K562 (cell line): ENCODE measurements around the gene ARF1. TPM values are rescaled to one million over a fixed set of nuclear protein-coding genes. Genes with fewer than 3 reads are reported as not detected.

Experiments used
- ATAC-seq: fragments of 200-7000 bp; cut with Tn5 transposase; 3 replicates; pipeline ENCODE4 v1.9.1; 2020; ENCODE audit warnings: moderate library complexity
- BruUV-seq: library from RNA; stranded (reverse); fragments of 400-500 nt; replicated peaks from 2 replicates; lab custom pipeline; 2021; lab: Mats Ljungman, UMichigan
- CTCF ChIA-PET: fragments of 300-600 bp; formaldehyde crosslinking; extraction: SDS; loops from one replicate; lab custom pipeline; 2021; ENCODE audit warnings: low intra/inter-chr PET ratio; lab: Yijun Ruan, JAX
- POLR2A ChIA-PET: fragments of 300-600, 350-650 bp; sonication (Branson Sonifier 250); formaldehyde crosslinking; extraction: SDS; loops from one replicate; lab custom pipeline; 2021; ENCODE audit warnings: antibody characterized with exemption, inconsistent platforms; lab: Yijun Ruan, JAX
- DNase-seq, 4 experiments: peaks; one replicate each; pipeline versions ENCODE4 v3.0.0 to v3.0.0-alpha.2; 2011 to 2018; ENCODE audit warnings: low spot score in 3 of 4, mixed read lengths in 3 of 4; ENCODE audit errors: extremely low read depth in 1 of 4
- FAIRE-seq: peaks from 2 replicates; lab custom pipeline; 2011; peaks lifted over from hg19 to GRCh38; lab: Jason Lieb, UNC
- H2AFZ ChIP-seq: 2 replicates; pipeline ENCODE4 v1.6.0; 2011; ENCODE audit warnings: low read depth, low read length, control low read depth, inconsistent platforms
- H3K27ac ChIP-seq: fragments of 200-600 bp; 3 replicates; pipeline ENCODE4 v1.8.0; 2011; ENCODE audit warnings: low read depth, mild to moderate bottlenecking, control low read depth, inconsistent platforms, low read length, moderate library complexity, mixed read lengths; ENCODE audit errors: extremely low read depth
- H3K27me3 ChIP-seq, 2 experiments: fragments of 300-600 bp in 1 of 2; 2 replicates in 1 of 2; 3 replicates in 1 of 2; pipeline versions ENCODE4 v1.6.0 to v1.8.0; 2011; ENCODE audit warnings: inconsistent platforms in 2 of 2, low read length in 2 of 2, mild to moderate bottlenecking in 1 of 2, mixed read lengths in 1 of 2, moderate library complexity in 1 of 2; ENCODE audit not compliant: control insufficient read depth in 2 of 2, insufficient read depth in 2 of 2
- H3K36me3 ChIP-seq: fragments of 300-600 bp; 3 replicates; pipeline ENCODE4 v1.8.0; 2011; ENCODE audit warnings: mild to moderate bottlenecking, low read length, inconsistent platforms; ENCODE audit not compliant: control insufficient read depth, insufficient read depth
- H3K4me1 ChIP-seq, 2 experiments: fragments of 200-600 bp in 1 of 2; replicated peaks in 1 of 2; 2 replicates in 1 of 2; 3 replicates in 1 of 2; pipeline versions ENCODE4 v1.5.1 to v1.8.0; 2011; ENCODE audit warnings: inconsistent platforms in 2 of 2, low read length in 2 of 2, mild to moderate bottlenecking in 1 of 2, mixed read lengths in 1 of 2, moderate library complexity in 1 of 2; ENCODE audit not compliant: control insufficient read depth in 2 of 2, insufficient read depth in 2 of 2
- H3K4me2 ChIP-seq: 2 replicates; pipeline ENCODE4 v1.6.1; 2011; ENCODE audit warnings: low read length, control low read depth, inconsistent platforms, mixed read lengths; ENCODE audit not compliant: insufficient read depth
- H3K4me3 ChIP-seq: fragments of 200-600 bp; sonication (generic), shearing (Covaris generic); 2 replicates; pipeline ENCODE4 v1.5.1; 2016; ENCODE audit warnings: control low read depth, inconsistent platforms
- H3K79me2 ChIP-seq: fragments of 200-600 bp; 3 replicates; pipeline ENCODE4 v1.8.0; 2011; ENCODE audit warnings: low read length, inconsistent platforms; ENCODE audit not compliant: control insufficient read depth, insufficient read depth
- H3K9ac ChIP-seq, 2 experiments: 2 replicates each; pipeline versions ENCODE4 v1.6.0 to v1.6.1; 2011; ENCODE audit warnings: low read depth in 2 of 2, low read length in 2 of 2, control low read depth in 1 of 2, inconsistent platforms in 1 of 2, mild to moderate bottlenecking in 1 of 2, mixed read lengths in 1 of 2; ENCODE audit not compliant: insufficient read depth in 1 of 2
- H3K9me1 ChIP-seq: one replicate; pipeline ENCODE4 v1.6.0; 2011; ENCODE audit warnings: inconsistent platforms, mild to moderate bottlenecking, low read length, moderate library complexity; ENCODE audit not compliant: control insufficient read depth, insufficient read depth
- H3K9me3 ChIP-seq: replicated peaks from 2 replicates; pipeline ENCODE4 v1.5.1; 2011; ENCODE audit warnings: low read depth, low read length, inconsistent platforms; ENCODE audit not compliant: control insufficient read depth, insufficient read depth
- H4K20me1 ChIP-seq: replicated peaks from 2 replicates; pipeline ENCODE4 v1.6.1; 2011; ENCODE audit warnings: low read length, inconsistent platforms, mixed read lengths; ENCODE audit not compliant: control insufficient read depth, insufficient read depth
- E2F8 ChIP-seq: fragments of 450-650 bp; IDR thresholded peaks from 2 replicates; pipeline ENCODE4 v1.7.1; 2018; ENCODE audit warnings: mild to moderate bottlenecking, low read depth; ENCODE audit not compliant: partially characterized antibody
- GATA2 ChIP-seq: sonication (generic); formaldehyde crosslinking; IDR thresholded peaks from 2 replicates; pipeline ENCODE4 v1.4.0; 2020; ENCODE audit warnings: mild to moderate bottlenecking, missing genetic modification reagents
- GATAD2A ChIP-seq: fragments of 450-650 bp; IDR thresholded peaks from 2 replicates; pipeline ENCODE4 v1.6.1; 2017
- MAX ChIP-seq: sonication (generic); formaldehyde crosslinking; IDR thresholded peaks from 2 replicates; pipeline ENCODE4 v1.9.0; 2022; ENCODE audit warnings: mild to moderate bottlenecking, missing genetic modification reagents
- MBD2 ChIP-seq: sonication (generic); IDR thresholded peaks from 2 replicates; pipeline ENCODE4 v1.6.1; 2016; ENCODE audit warnings: low read depth, borderline replicate concordance
- MXD1 ChIP-seq: fragments of 250-450 bp; sonication (Bioruptor Pico); IDR thresholded peaks from 2 replicates; pipeline ENCODE4 v1.8.0; 2021; ENCODE audit warnings: borderline replicate concordance, mild to moderate bottlenecking, moderate library complexity; ENCODE audit not compliant: poor library complexity, severe bottlenecking
- NR2C2 ChIP-seq, 2 experiments: fragments of 200-800 bp in 1 of 2; sonication (Bioruptor generic) in 1 of 2; sonication (generic) in 1 of 2; formaldehyde crosslinking in 1 of 2; IDR thresholded peaks; 2 replicates each; pipeline versions ENCODE4 v1.6.1 to v1.8.0; 2016 to 2022; ENCODE audit warnings: mild to moderate bottlenecking in 1 of 2, missing compliant biosample characterization in 1 of 2, missing genetic modification characterization in 1 of 2, missing genetic modification reagents in 1 of 2
- RBM14 ChIP-seq: fragments of 200-400 bp; formaldehyde crosslinking; IDR thresholded peaks from 2 replicates; pipeline ENCODE4 v1.6.1; 2018; ENCODE audit warnings: low read depth, mild to moderate bottlenecking, low read length, moderate library complexity, borderline replicate concordance; ENCODE audit not compliant: insufficient read depth
- SIRT6 ChIP-seq: IDR thresholded peaks from one replicate; pipeline ENCODE4 v1.6.1; 2012; ENCODE audit warnings: low read depth, mild to moderate bottlenecking, control low read depth, inconsistent platforms, low read length, moderate library complexity
- SMAD1 ChIP-seq: fragments of 150-350 bp; IDR thresholded peaks from 2 replicates; pipeline ENCODE4 v1.6.1; 2014; ENCODE audit warnings: low read length, low read depth; ENCODE audit not compliant: partially characterized antibody
- UBTF ChIP-seq, 2 experiments: IDR thresholded peaks; 2 replicates each; pipeline ENCODE4 v1.6.1; 2012; ENCODE audit warnings: improper control_type of control experiment in 2 of 2, low read depth in 2 of 2, low read length in 2 of 2, borderline replicate concordance in 1 of 2
- ZBTB7A ChIP-seq: IDR thresholded peaks from 2 replicates; pipeline ENCODE4 v1.6.1; 2011; ENCODE audit warnings: low read depth, mild to moderate bottlenecking, low read length, moderate library complexity, borderline replicate concordance; ENCODE audit not compliant: control insufficient read depth
- ZNF347 ChIP-seq: fragments of 450-650 bp; formaldehyde crosslinking; IDR thresholded peaks from 2 replicates; pipeline ENCODE4 v1.4.0; 2020; ENCODE audit warnings: low read depth, mild to moderate bottlenecking, moderate library complexity
- ZNF512 ChIP-seq: IDR thresholded peaks from 2 replicates; pipeline ENCODE4 v1.6.1; 2016; ENCODE audit warnings: missing genetic modification characterization, missing compliant biosample characterization
- WGBS: fragments of 100-300 bp; shearing (Covaris generic); methylation state at CpG from one replicate; pipeline ENCODE4 v1.1.6; 2016; ENCODE audit warnings: low coverage, mixed read lengths; ENCODE audit not compliant: insufficient coverage; ENCODE audit errors: missing lambda C conversion rate; 5-methylcytosine and 5-hydroxymethylcytosine counted together
- in situ Hi-C: fragments of 300-500 bp; cut with MboI; formaldehyde crosslinking; loops from 4 replicates; pipeline ENCODE4 v1.15.0; 2018; ENCODE audit warnings: inconsistent platforms, mixed read lengths
- intact Hi-C: fragments of 100-400 bp; cut with micrococcal nuclease; formaldehyde crosslinking; loops from 2 replicates; pipeline ENCODE4 v1.14.2; 2022
- polyA plus RNA-seq, 8 experiments: library from polyadenylated mRNA; depleted of rRNA in 4 of 8; stranded (reverse) in 5 of 8; unstranded in 3 of 8; fragments of >200 nt; fragmentation: Nextera tagmentation in 2 of 8; fragmentation: Illumina TruSeq in 1 of 8; extraction: Ambion mirVana in 2 of 8; extraction: Trizol in 1 of 8; gene quantifications; 2 replicates each; pipeline versions ENCODE4 v1.2.1 to v1.2.3, GENCODE V29; 2011 to 2014; ENCODE audit warnings: inconsistent platforms in 1 of 8, missing spikeins in 1 of 8
- total RNA-seq, 7 experiments: library from RNA; depleted of rRNA in 6 of 7; stranded (reverse); fragments of >200 nt in 6 of 7; fragmentation: Illumina TruSeq in 2 of 7; extraction: Trizol in 2 of 7; gene quantifications; 2 replicates each; pipeline versions ENCODE4 v1.2.1 to v1.2.3, GENCODE V29; 2011 to 2021; ENCODE audit warnings: low replicate concordance in 1 of 7

The ARF1 gene
- total and polyA plus RNA-seq, 9 of the 15 experiments (the other 6 are each of a cell fraction or from before 2014, with no cell fraction given) = 69.8 to 593 (median 325) TPM

- peak in 1 of 4 experiments; percentile 4 for DNase-seq
- H4K20me1 ChIP-seq = no peaks in the 10 kb centered on the region
- WGBS = 90% methylated on average over 9 of the region's 9 CpGs
- H3K27me3 ChIP-seq = no peaks in the 10 kb centered on the region
- POLR2A ChIA-PET = interaction anchor here (0.6 to 2.1 kb wide), 9 partner anchors 8 to 763 kb away, joined by 3 to 13 read pairs (median 4); partner anchors contain the start of gene ARF1
- no peak overlapping the region for H2AFZ ChIP-seq
- no peak overlapping the region for H3K4me3 ChIP-seq
- H3K4me2 ChIP-seq = no peak overlapping the region
- intact Hi-C loops (no loop called here), in situ Hi-C loops (no loop called here)
- peaks cover 50% of the 10 kb centered on the region for H3K79me2 ChIP-seq
- BruUV-seq = no TSS peak
- no peak for FAIRE-seq
- no peaks in the 10 kb centered on the region for H3K9me1 ChIP-seq
- H3K9ac ChIP-seq = 0 out of 4 replicates have a peak overlapping the region, but pooled peaks of 1 of the 2 experiments have one; percentile 11
- CTCF ChIA-PET = no interaction called here
- peaks cover 5% of the 10 kb centered on the region; the same call in 1 of the 2 replicates for H3K9me3 ChIP-seq
- peaks cover 29% of the 10 kb centered on the region; the same call in 2 of the 3 replicates for H3K36me3 ChIP-seq
- peaks cover 26 to 65% of the 10 kb centered on the region in 2 experiments for H3K4me1 ChIP-seq
- ATAC-seq = no peak
- H3K27ac ChIP-seq = no peak overlapping the region
- TF ChIP-seq NR2C2 (CRISPR knock-in tag; IDR thresholded peaks at IDR 0.05) = no peak
- no peak for TF ChIP-seq NR2C2 (tag; IDR thresholded peaks at IDR 0.05)
- no peak for TF ChIP-seq MAX (CRISPR knock-in tag)
- TF ChIP-seq SIRT6 = no peak
- TF ChIP-seq ZBTB7A = no peak
- no peak for TF ChIP-seq GATAD2A
- TF ChIP-seq E2F8 = no peak
- no peak for TF ChIP-seq UBTF (IDR thresholded peaks at IDR 0.05; ENCODE audit: borderline replicate concordance in 1 of 2, low read depth in 2 of 2, low read length in 2 of 2)
- no peak for TF ChIP-seq ZNF512 (tag)
- TF ChIP-seq MXD1 (CRISPR knock-in tag) = no peak
- TF ChIP-seq RBM14 = no peak
- no peak for TF ChIP-seq MBD2
- no peak for TF ChIP-seq ZNF347 (CRISPR knock-in tag)
- no peak for TF ChIP-seq GATA2 (CRISPR knock-in tag)
- TF ChIP-seq SMAD1 = no peak
Measured at GRCh38 chr1:228106800-228107054, 24.2 kb downstream of the ARF1 start.
